HG03103 (cell line): ENCODE results near the gene FHAD1.
"Not testable (repeated sequence)": the region's sequence is repeated elsewhere in the genome, so short reads cannot be mapped to it uniquely, and the experiment has no call there.

Experiments used
- ATAC-seq: cut with Tn5 transposase; IDR thresholded peaks from one replicate; pipeline ENCODE4 v1.9.1; 2021; ENCODE audit warnings: low read depth; ENCODE audit not compliant: unreplicated experiment

FHAD1 gene

DNA sequence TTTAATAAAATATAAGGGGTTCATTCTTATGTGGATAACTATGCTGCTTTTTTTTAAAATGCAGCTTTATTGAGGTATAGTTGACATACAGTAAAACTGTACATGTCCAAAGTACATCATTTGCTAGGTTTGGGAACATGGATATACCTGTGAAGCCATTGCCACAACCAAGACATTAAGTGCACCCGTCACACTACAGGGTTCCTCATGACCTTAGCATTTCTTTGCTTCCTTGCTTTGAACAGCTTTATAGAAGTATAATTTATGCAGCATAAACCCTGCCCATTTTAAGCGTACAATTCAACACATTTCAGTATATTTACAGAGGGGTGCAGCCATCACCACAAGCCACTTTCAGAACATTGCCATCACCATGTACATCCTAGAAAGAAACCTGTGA is 26.3 kb downstream of the FHAD1 start:
- no peak for ATAC-seq

DNA sequence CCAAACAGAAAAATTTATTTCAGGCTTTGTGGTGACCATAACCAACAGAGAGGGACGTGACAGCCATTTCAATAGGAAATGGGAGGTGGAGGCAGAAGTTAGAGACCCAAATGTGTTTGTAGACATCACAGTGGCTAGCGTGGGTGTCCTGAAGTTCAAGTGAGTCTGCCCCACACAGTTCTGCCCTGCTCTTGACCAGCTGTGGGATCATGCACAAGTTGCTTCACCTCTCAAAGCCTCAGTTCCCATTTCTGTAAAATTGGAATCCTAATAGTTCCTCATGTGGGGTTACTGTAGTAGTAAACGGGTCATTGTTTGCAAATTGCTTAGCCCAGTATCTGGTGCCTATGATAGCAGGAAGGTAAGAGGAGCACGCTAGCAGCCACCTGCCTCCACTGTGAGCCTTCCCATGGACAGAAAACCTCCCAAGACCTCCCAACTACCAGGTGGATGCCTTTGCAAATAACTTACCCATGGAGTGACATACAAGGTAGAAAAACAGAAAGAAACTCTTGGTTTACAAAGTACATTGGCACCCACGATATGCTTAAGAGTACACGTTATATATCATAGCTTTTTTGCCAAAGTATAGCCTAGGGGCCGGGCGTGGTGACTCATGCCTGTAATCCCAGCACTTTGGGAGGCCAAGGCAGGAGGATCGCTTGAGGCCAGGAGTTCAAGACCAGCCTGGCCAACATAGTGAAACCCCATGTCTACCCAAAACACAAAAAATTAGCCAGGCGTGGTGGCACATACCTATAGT is 29.1 kb downstream of the FHAD1 start:
- no peak for ATAC-seq

DNA sequence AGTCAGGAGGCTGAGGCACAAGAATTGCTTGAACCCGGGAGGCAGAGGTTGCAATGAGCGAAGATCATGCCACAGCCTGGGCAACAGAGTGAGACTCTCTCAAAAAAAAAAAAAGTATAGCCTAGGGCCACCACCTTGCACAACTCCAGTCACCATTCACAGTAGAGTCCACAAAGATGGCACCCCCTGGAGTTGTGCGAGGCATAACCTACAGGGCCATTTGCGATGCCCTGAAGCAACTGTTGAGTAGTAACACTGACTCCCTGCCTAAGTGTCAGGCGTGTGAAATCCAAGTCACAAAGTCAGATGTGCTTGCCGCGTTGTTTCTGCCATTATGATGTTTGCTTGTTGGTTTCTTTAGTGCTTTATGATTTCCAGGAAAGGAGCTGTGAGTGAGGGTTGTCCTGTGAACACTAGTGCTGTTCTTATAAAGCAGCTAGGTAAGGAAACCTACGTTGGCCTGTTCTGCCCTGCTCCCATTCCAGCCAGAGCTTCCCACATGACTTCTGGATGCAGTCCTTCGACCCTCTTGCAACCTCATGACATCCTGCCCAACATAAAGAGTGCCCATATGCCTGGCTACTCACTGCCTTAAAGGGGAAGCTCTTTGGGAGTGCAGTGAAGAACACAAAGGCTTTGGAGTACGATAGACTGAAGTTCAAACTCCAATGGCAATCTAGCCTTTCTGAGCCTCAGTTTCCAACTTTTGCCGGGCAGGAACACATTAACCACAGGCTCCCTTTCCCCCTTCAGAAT is 29.8 kb downstream of the FHAD1 start:
- ATAC-seq, result no peak

GRCh38 chr1:15277447-15277838 is 30.4 kb downstream of the FHAD1 start:
- ATAC-seq, result no peak

DNA sequence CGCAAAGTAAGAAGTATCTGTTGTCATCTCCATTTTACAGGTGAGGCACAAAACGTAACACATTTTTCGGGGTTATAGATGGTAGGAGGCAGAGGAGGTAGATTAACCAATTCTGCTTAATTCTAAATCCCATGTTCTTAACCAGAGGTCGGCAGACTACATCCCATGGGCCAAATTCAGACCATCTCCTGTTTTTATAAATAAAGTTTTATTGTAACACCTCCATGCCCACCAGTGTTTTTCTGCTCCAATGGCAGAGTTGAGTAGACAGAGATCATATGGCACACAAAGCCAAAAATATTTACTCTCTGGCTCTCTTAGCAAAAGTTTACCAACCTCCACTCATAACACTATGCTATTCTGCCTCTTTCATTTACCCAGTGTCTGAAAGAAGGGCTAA is 30.9 kb downstream of the FHAD1 start:
- ATAC-seq, result no peak

DNA sequence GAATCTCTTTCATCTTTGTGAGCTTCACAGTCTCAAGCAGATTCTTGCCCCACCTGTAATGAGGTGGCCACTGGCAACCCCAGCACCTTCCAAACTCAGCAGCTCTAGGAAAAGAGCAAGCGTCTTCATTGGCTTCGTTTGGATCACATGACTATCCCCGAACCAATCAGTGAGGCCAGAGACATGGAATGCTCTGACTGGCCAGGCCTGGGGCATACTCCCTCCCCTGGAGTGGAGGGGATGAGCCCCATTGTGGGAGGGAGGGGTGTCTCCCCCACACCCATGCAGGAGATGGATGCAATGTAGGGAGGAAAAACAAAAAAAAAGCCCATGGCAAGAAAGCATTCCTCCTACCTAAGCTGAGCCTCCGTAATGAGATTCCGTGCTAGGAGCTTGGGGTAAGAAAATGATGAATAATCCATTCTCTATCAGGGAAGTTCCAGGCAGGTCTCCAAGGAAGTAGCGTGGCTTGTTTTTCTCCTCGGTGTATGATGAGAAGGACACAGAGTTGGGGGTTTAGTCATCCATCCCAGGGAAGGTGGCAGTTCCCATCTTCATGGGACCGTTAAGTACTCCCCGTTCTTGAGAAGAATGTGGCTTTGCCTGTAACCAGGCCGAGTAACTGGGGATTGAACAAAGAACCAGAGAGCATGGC is 32.7 kb downstream of the FHAD1 start:
- no peak for ATAC-seq

- no peak for ATAC-seq
These were observed 33.4 kb downstream of the FHAD1 start for GRCh38 chr1:15280416-15280815.

DNA sequence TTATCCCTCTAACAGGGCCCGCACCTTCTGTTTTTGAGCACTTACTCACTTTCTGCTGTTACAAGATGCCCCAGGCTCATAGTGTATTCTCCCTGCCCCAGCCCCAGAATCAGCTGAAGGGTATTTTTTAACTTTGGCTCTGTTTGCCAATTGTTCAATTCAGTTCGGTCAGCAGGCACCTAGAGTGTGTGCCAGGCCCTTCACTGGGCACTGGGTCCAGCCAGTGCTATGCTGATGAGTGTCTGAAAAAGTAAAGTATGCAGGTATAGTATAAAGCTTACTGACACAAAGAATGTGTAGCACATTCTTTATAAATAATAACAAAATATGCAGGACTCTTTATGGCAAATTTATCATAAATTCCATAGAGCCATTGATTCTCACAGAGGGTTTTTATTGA is 35.0 kb downstream of the FHAD1 start:
- ATAC-seq, result no peak

DNA sequence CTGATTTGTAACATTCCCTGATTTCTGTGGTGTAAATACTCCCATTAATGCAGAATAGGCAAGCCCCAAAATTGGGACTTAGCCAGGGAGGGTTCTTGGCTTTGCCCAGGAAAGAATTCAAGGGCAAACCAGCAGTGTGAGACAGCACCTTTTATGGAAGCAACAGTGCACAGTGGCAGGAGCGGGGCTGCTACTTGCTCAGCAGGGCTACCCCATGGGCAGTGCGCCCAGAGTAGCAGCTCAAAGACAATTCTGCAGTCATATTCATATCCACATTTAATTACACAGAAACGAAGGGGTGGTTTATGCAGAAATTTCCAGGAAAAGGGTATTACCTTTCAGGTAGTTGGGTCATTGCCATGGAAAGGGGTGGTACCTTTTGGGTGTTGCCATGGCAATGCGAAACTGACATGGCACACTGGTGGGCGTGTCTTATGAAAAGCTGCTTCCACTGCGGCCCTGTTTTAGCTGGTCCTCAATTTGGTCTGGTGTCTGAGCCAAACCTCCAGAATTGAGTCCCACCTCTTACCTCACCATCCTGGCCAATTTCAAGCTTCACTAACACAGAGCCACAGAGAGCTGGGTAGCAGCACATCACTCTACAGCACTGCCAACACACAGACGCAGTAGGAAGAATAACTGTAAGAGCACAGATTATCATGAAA is 35.9 kb downstream of the FHAD1 start:
- ATAC-seq, result no peak

- no peak for ATAC-seq
These were observed 36.5 kb downstream of the FHAD1 start for GRCh38 chr1:15283526-15283925.

- no peak for ATAC-seq
These were observed 39.4 kb downstream of the FHAD1 start for GRCh38 chr1:15286452-15286851.

GRCh38 chr1:15287035-15287979 is 40.3 kb downstream of the FHAD1 start:
- no peak for ATAC-seq

DNA sequence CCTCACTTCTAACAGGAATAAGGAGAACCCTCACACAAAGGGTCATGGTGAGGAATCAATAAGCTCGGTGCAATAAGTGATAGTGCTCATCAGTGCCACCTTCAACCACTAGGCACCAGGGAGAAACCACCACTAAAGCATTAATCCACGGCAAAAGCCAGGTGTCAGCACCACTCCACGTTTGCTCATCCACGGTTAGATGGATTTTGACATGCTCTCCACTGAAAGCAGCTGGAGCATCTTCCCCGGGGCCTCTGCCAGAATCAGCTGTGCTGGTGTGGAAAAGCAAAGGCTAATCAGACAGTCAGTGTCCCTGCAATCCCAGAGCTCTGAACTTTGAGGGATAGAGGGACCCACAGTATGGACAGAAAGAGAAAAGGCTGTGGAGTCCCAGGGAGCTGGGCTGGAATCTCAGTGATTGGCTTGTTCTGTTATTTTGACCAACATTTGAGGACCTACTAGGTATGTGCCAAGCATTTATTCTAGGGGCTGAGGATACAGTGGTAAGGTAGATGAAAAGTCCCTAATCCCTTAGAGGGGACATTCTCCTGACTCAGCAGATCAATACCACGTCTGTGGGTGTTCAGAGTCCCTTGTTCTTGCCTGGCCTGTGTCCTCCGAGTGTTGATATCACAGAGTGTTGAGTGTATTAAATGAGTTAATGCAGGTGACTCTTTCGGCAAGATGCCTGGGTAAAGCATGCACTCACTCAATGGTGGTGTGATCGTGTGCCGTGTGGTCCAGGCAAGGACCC is 41.3 kb downstream of the FHAD1 start:
- no peak for ATAC-seq

- ATAC-seq, result no peak
These were observed 42.2 kb downstream of the FHAD1 start for GRCh38 chr1:15289251-15289651.

GRCh38 chr1:15290382-15290781 is 43.4 kb downstream of the FHAD1 start:
- ATAC-seq, result no peak

DNA sequence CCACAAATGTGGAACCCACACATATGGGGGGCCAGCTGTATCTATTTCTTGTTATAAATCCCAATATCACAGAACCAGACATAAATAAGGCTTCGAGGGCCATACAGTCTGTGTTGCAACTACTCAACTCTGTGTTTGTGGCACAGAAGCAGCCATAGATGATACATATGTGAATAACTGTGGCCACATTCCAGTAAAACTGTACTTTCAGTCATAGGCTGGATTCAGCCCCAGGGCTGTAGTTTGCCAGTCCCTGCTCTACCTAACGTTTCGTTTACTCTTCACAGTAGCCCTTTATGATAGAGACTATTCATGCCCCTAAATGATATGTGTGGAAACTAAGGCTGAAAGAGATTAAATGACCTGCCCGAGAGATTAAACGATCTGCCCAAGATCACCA is 48.7 kb downstream of the FHAD1 start:
- ATAC-seq, result no peak

- no peak for ATAC-seq
These were observed 49.7 kb downstream of the FHAD1 start for GRCh38 chr1:15296585-15297321.

GRCh38 chr1:15297975-15298374 is 51.0 kb downstream of the FHAD1 start:
- not testable (repeated sequence) for ATAC-seq

DNA sequence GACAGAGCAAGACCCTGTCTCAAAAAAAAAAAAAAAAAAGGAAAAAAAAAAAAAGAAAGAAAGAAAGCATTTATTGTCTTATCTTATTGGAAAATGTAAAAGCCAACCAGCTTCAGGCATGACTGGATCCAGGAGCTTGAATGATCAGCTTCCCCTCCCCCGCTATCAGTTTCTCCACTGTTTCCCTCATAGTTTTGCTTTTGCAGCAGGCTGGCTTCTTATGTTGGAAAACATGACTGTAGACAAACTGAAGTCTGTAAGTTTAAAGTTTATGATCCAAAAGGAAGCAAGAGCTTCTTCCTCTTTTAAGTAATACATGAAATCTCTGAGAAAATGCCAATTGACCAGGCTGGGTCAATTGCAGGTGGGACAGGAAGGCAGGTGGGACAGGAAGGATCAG is 52.2 kb downstream of the FHAD1 start:
- ATAC-seq, result no peak
